Measurements from ENCODE around the gene SEMA3E.

SEMA3E gene

GRCh38 chr7:83410989-83411591 lies 237.8 kb downstream of the SEMA3E start:
- Histone ChIP-seq H3K9me3 (ENCODE audit: insufficient read depth, low read depth, low read length) (no peaks in the 10 kb centered on the region), H2AFZ (ENCODE audit: low read length) (no peak overlapping the region), H3K4me3 (ENCODE audit: low read length, poor library complexity, severe bottlenecking) (no peak overlapping the region), H3K4me1 (ENCODE audit: insufficient read depth, low read length, poor library complexity, severe bottlenecking) (no peaks in the 10 kb centered on the region), H4K20me1 (ENCODE audit: insufficient read depth, low read length, poor library complexity, severe bottlenecking) (no peaks in the 10 kb centered on the region), H3F3A (ENCODE audit: low read depth) (no peaks in the 10 kb centered on the region), H3K79me2 (ENCODE audit: insufficient read depth, low read length) (no peaks in the 10 kb centered on the region), H3K4me2 (ENCODE audit: low read depth, low read length, poor library complexity, severe bottlenecking) (no peak overlapping the region), H3K9me2 (replicated peaks; ENCODE audit: low read depth, low read length) (no peaks in the 10 kb centered on the region), H3K27me3 (ENCODE audit: insufficient read depth, low read length, poor library complexity, severe bottlenecking) (no peaks in the 10 kb centered on the region), H3K9ac (ENCODE audit: low read depth, low read length, poor library complexity, severe bottlenecking) (no peak overlapping the region), H3K36me3 (ENCODE audit: insufficient read depth, low read length) (no peaks in the 10 kb centered on the region)
- TF ChIP-seq CTCF (conservative IDR thresholded peaks at IDR 0.05; ENCODE audit: low read length): peak; percentile 73
- TF ChIP-seq EZH2phosphoT487 (IDR thresholded peaks at IDR 0.05; ENCODE audit: borderline replicate concordance): no peak

- Histone ChIP-seq H3K9me2 (replicated peaks; ENCODE audit: low read depth, low read length) (no peaks in the 10 kb centered on the region), H3K27me3 (ENCODE audit: insufficient read depth, low read length, poor library complexity, severe bottlenecking) (no peaks in the 10 kb centered on the region), H3K4me1 (ENCODE audit: insufficient read depth, low read length, poor library complexity, severe bottlenecking) (no peaks in the 10 kb centered on the region), H3K9me3 (ENCODE audit: insufficient read depth, low read depth, low read length) (no peaks in the 10 kb centered on the region), H4K20me1 (ENCODE audit: insufficient read depth, low read length, poor library complexity, severe bottlenecking) (no peaks in the 10 kb centered on the region), H3K4me3 (ENCODE audit: low read length, poor library complexity, severe bottlenecking) (no peak overlapping the region), H2AFZ (ENCODE audit: low read length) (no peak overlapping the region), H3K9ac (ENCODE audit: low read depth, low read length, poor library complexity, severe bottlenecking) (no peak overlapping the region), H3K36me3 (ENCODE audit: insufficient read depth, low read length) (no peaks in the 10 kb centered on the region), H3K79me2 (ENCODE audit: insufficient read depth, low read length) (no peaks in the 10 kb centered on the region), H3F3A (ENCODE audit: low read depth) (no peaks in the 10 kb centered on the region), H3K4me2 (ENCODE audit: low read depth, low read length, poor library complexity, severe bottlenecking) (no peak overlapping the region)
- TF ChIP-seq EZH2phosphoT487 (IDR thresholded peaks at IDR 0.05; ENCODE audit: borderline replicate concordance): no peak
- no peak for TF ChIP-seq CTCF (conservative IDR thresholded peaks at IDR 0.05; ENCODE audit: low read length)
These were observed 254.2 kb downstream of the SEMA3E start for GRCh38 chr7:83394776-83395175.

GRCh38 chr7:83388436-83388835 lies 260.5 kb downstream of the SEMA3E start:
- Histone ChIP-seq H3K4me1 (ENCODE audit: insufficient read depth, low read length, poor library complexity, severe bottlenecking) (no peaks in the 10 kb centered on the region), H3K9me3 (ENCODE audit: insufficient read depth, low read depth, low read length) (no peaks in the 10 kb centered on the region), H3K79me2 (ENCODE audit: insufficient read depth, low read length) (no peaks in the 10 kb centered on the region), H3K36me3 (ENCODE audit: insufficient read depth, low read length) (no peaks in the 10 kb centered on the region), H3K9me2 (replicated peaks; ENCODE audit: low read depth, low read length) (no peaks in the 10 kb centered on the region), H3K4me2 (ENCODE audit: low read depth, low read length, poor library complexity, severe bottlenecking) (no peak overlapping the region), H3K27me3 (ENCODE audit: insufficient read depth, low read length, poor library complexity, severe bottlenecking) (no peaks in the 10 kb centered on the region), H3F3A (ENCODE audit: low read depth) (no peaks in the 10 kb centered on the region), H2AFZ (ENCODE audit: low read length) (no peak overlapping the region), H3K9ac (ENCODE audit: low read depth, low read length, poor library complexity, severe bottlenecking) (no peak overlapping the region), H4K20me1 (ENCODE audit: insufficient read depth, low read length, poor library complexity, severe bottlenecking) (no peaks in the 10 kb centered on the region), H3K4me3 (ENCODE audit: low read length, poor library complexity, severe bottlenecking) (no peak overlapping the region)
- TF ChIP-seq CTCF (conservative IDR thresholded peaks at IDR 0.05; ENCODE audit: low read length) (no peak), EZH2phosphoT487 (IDR thresholded peaks at IDR 0.05; ENCODE audit: borderline replicate concordance) (no peak)
